Measurements from ENCODE around the gene BBOX1. TPM values are rescaled to one million over a fixed set of nuclear protein-coding genes. Genes with fewer than 3 reads are reported as not detected.

BBOX1 gene
- total and polyA plus RNA-seq, 2 donors (not counting 3 experiments of a cell fraction or from before 2014, with no cell fraction given): not detected

- Histone ChIP-seq H3K79me2 (ENCODE audit: control insufficient read depth, insufficient read depth, low read length) (no peaks in the 10 kb centered on the region), H3K4me3 (replicated peaks in 1 of 3; ENCODE audit: insufficient read depth in 1 of 3, low read depth in 1 of 3, low read length in 3 of 3) (no peak overlapping the region), H3K9ac (replicated peaks; ENCODE audit: extremely low read depth, insufficient read depth, low read length) (no peak overlapping the region), H3K9me3 (replicated peaks; ENCODE audit: control insufficient read depth, insufficient read depth, low read length) (no peaks in the 10 kb centered on the region), H2AFZ (ENCODE audit: low read depth, low read length) (no peak overlapping the region), H3K36me3 (ENCODE audit: control insufficient read depth in 2 of 2, extremely low read depth in 1 of 2, insufficient read depth in 2 of 2, low read length in 2 of 2) (no peaks in the 10 kb centered on the region), H3K4me1 (ENCODE audit: control insufficient read depth, extremely low read depth, insufficient read depth, low read length) (no peaks in the 10 kb centered on the region), H3K27me3 (ENCODE audit: control insufficient read depth in 2 of 2, insufficient read depth in 2 of 2, low read length in 2 of 2) (no peaks in the 10 kb centered on the region), H3K9me1 (replicated peaks; ENCODE audit: control insufficient read depth, extremely low read depth, insufficient read depth, low read length) (no peaks in the 10 kb centered on the region), H3K4me2 (ENCODE audit: insufficient read depth, low read length) (no peak overlapping the region), H3K27ac (ENCODE audit: insufficient read depth, low read depth, low read length) (no peak overlapping the region), H4K20me1 (replicated peaks; ENCODE audit: control insufficient read depth, extremely low read depth, insufficient read depth, low read length) (no peaks in the 10 kb centered on the region)
- no TSS peak for BruUV-seq (replicated peaks)
- POLR2A ChIA-PET: no interaction called here
- TF ChIP-seq POLR2AphosphoS5 (IDR thresholded peaks at IDR 0.05; ENCODE audit: insufficient read depth, low read depth, low read length) (no peak), FOS (IDR thresholded peaks at IDR 0.05; ENCODE audit: borderline replicate concordance, insufficient read depth, low read length) (no peak), GATA2 (IDR thresholded peaks at IDR 0.05; ENCODE audit: insufficient read depth, insufficient read length, low read depth, low read length) (no peak), EZH2 (IDR thresholded peaks at IDR 0.05; ENCODE audit: borderline replicate concordance, low read depth, low read length, severe bottlenecking) (no peak), JUN (IDR thresholded peaks at IDR 0.05; ENCODE audit: borderline replicate concordance, insufficient read depth, insufficient read length, low read depth) (no peak), MAX (IDR thresholded peaks at IDR 0.05; ENCODE audit: insufficient read depth, insufficient read length) (no peak), MYC (IDR thresholded peaks at IDR 0.05; ENCODE audit: low read depth, low read length) (no peak), POLR2A (IDR thresholded peaks at IDR 0.05; ENCODE audit: low read depth, low read length) (no peak), CTCF (IDR thresholded peaks at IDR 0.05; ENCODE audit: extremely low read depth in 1 of 2, insufficient read depth in 1 of 2, low read depth in 1 of 2, low read length in 2 of 2) (no peak)
- dilution Hi-C loops (cut with MboI; ENCODE audit: extremely low pct_ligation_motif_present, low sequenced_read_pairs): no loop called here
- CTCF ChIA-PET: no interaction called here
- no peak for DNase-seq (ENCODE audit: low read depth, low spot score)
- intact Hi-C loops (cut with micrococcal nuclease): no loop called here
- no peak for FAIRE-seq
Measured at GRCh38 chr11:27138716-27139115, 98.1 kb downstream of the BBOX1 start.
